GM23338 (cell line): ENCODE results near the gene TUBA1B. TPM values are rescaled to one million over a fixed set of nuclear protein-coding genes. Genes with fewer than 3 reads are reported as not detected.

Experiments
- ATAC-seq: fragments of 200-7000 bp; cut with Tn5 transposase; 3 replicates; pipeline ENCODE4 v1.9.1; 2020
- DNase-seq: peaks from one replicate; pipeline ENCODE4 v3.0.0-alpha.2; 2015; ENCODE audit warnings: low spot score
- H2AFZ ChIP-seq: fragments of 200-600 bp; sonication (generic); 2 replicates; pipeline ENCODE4 v1.8.0; 2016; ENCODE audit warnings: antibody characterized with exemption, mild to moderate bottlenecking, moderate library complexity
- H3F3A ChIP-seq: fragments of 200-600 bp; sonication (generic); replicated peaks from 2 replicates; pipeline ENCODE4 v1.8.0; 2017; ENCODE audit warnings: antibody characterized with exemption, mixed run types, low read depth
- H3K27ac ChIP-seq: fragments of 200-600 bp; sonication (generic); 2 replicates; pipeline ENCODE4 v1.6.1; 2016; ENCODE audit warnings: low read depth
- H3K27me3 ChIP-seq: fragments of 200-600 bp; sonication (generic); 2 replicates; pipeline ENCODE4 v1.8.0; 2016; ENCODE audit warnings: mild to moderate bottlenecking, mixed run types, moderate library complexity; ENCODE audit not compliant: insufficient read depth
- H3K36me3 ChIP-seq: fragments of 200-600 bp; sonication (generic); 2 replicates; pipeline ENCODE4 v1.8.0; 2016; ENCODE audit warnings: mild to moderate bottlenecking; ENCODE audit not compliant: insufficient read depth
- H3K4me1 ChIP-seq: fragments of 200-600 bp; sonication (generic); 2 replicates; pipeline ENCODE4 v1.8.0; 2016; ENCODE audit warnings: mild to moderate bottlenecking, moderate library complexity; ENCODE audit not compliant: insufficient read depth
- H3K4me2 ChIP-seq: fragments of 200-600 bp; sonication (generic); 2 replicates; pipeline ENCODE4 v1.7.1; 2017; ENCODE audit warnings: mixed run types
- H3K4me3 ChIP-seq: fragments of 200-600 bp; sonication (generic); 2 replicates; pipeline ENCODE4 v1.6.1; 2016; ENCODE audit warnings: mixed run types
- H3K79me2 ChIP-seq: fragments of 200-600 bp; sonication (generic); replicated peaks from 2 replicates; pipeline ENCODE4 v1.8.0; 2017; ENCODE audit warnings: mild to moderate bottlenecking; ENCODE audit not compliant: insufficient read depth
- H3K9me2 ChIP-seq: fragments of 200-600 bp; sonication (generic); 2 replicates; pipeline ENCODE4 v1.8.0; 2017; ENCODE audit not compliant: insufficient read depth
- H4K20me1 ChIP-seq: fragments of 200-600 bp; sonication (generic); replicated peaks from 2 replicates; pipeline ENCODE4 v1.8.0; 2017; ENCODE audit warnings: mild to moderate bottlenecking; ENCODE audit not compliant: insufficient read depth
- H3K27ac Mint-ChIP-seq: 2 replicates; pipeline ENCODE4 v1.8.0; 2020; ENCODE audit warnings: inconsistent platforms, mild to moderate bottlenecking, moderate library complexity, mixed read lengths
- H3K27me3 Mint-ChIP-seq: 3 replicates; pipeline ENCODE4 v1.8.0; 2022; ENCODE audit warnings: low read depth, mild to moderate bottlenecking, moderate library complexity, mixed read lengths, inconsistent platforms; ENCODE audit not compliant: insufficient read depth, poor library complexity
- H3K36me3 Mint-ChIP-seq: 3 replicates; pipeline ENCODE4 v1.8.0; 2021; ENCODE audit warnings: low read depth, mild to moderate bottlenecking, inconsistent platforms, moderate library complexity, mixed read lengths
- H3K4me1 Mint-ChIP-seq: 3 replicates; pipeline ENCODE4 v1.8.0; 2020; ENCODE audit warnings: mild to moderate bottlenecking, inconsistent platforms, mixed read lengths
- H3K4me3 Mint-ChIP-seq: 3 replicates; pipeline ENCODE4 v1.8.0; 2021; ENCODE audit warnings: moderate library complexity, mild to moderate bottlenecking, inconsistent platforms, mixed read lengths
- H3K9me3 Mint-ChIP-seq: 3 replicates; pipeline ENCODE4 v1.8.0; 2020; ENCODE audit warnings: moderate library complexity, mild to moderate bottlenecking, inconsistent platforms, mixed read lengths
- CREB1 ChIP-seq: fragments of 250-450 bp; sonication (Bioruptor Pico); IDR thresholded peaks from 2 replicates; pipeline ENCODE4 v1.5.0; 2020; ENCODE audit warnings: low read depth, mild to moderate bottlenecking, moderate library complexity
- CTCF ChIP-seq, 2 experiments: fragments of 200-600 bp in 1 of 2; sonication (generic) in 1 of 2; conservative IDR thresholded peaks; 2 replicates each; pipeline versions ENCODE4 v1.5.1 to v1.6.1; 2016 to 2017; ENCODE audit warnings: antibody characterized with exemption in 2 of 2, low read depth in 2 of 2, mild to moderate bottlenecking in 2 of 2, moderate library complexity in 1 of 2
- EZH2phosphoT487 ChIP-seq: fragments of 200-600 bp; sonication (generic); IDR thresholded peaks from one replicate; pipeline ENCODE4 v1.8.1; 2018; ENCODE audit warnings: antibody characterized with exemption; ENCODE audit not compliant: unreplicated experiment
- NANOG ChIP-seq: IDR thresholded peaks from 2 replicates; pipeline ENCODE4 v1.6.1; 2016; ENCODE audit warnings: antibody characterized with exemption, borderline replicate concordance
- REST ChIP-seq: IDR thresholded peaks from one replicate; pipeline ENCODE4 v1.6.1; 2018; ENCODE audit warnings: antibody characterized with exemption; ENCODE audit not compliant: unreplicated experiment
- STAT1 ChIP-seq: IDR thresholded peaks from one replicate; pipeline ENCODE4 v1.6.1; 2016; ENCODE audit warnings: antibody characterized with exemption; ENCODE audit not compliant: unreplicated experiment
- ZNF331 ChIP-seq: fragments of 250-450 bp; sonication (Bioruptor Pico); IDR thresholded peaks from 2 replicates; pipeline ENCODE4 v1.5.0; 2020; ENCODE audit warnings: low read depth, mild to moderate bottlenecking, moderate library complexity
- ZNF462 ChIP-seq: fragments of 250-450 bp; sonication (Bioruptor Pico); IDR thresholded peaks from 2 replicates; pipeline ENCODE4 v1.5.0; 2020; ENCODE audit warnings: mild to moderate bottlenecking, moderate library complexity
- polyA plus RNA-seq: library from polyadenylated mRNA; unstranded; fragments of >200 nt; fragmentation: Nextera tagmentation; extraction: Ambion mirVana; gene quantifications from 2 replicates; pipeline ENCODE4 v1.2.1, GENCODE V29; 2016
- total RNA-seq: library from RNA; depleted of rRNA; stranded (reverse); fragments of >200 nt; shearing (Covaris generic); gene quantifications from 2 replicates; pipeline ENCODE4 v1.2.3, GENCODE V29; 2014

Gene TUBA1B
- total and polyA plus RNA-seq, 2 experiments from 2014 or later, result 1,116 to 2,718 TPM

- H3K4me3 ChIP-seq, result no peak overlapping the region
- DNase-seq (no peak), ATAC-seq (no peak)
- peaks cover 28% of the 10 kb centered on the region for H3K79me2 ChIP-seq
- no peak overlapping the region for H2AFZ ChIP-seq
- H3K4me1 ChIP-seq, result peaks cover 14% of the 10 kb centered on the region; the same call in 1 of the 2 replicates
- Mint-ChIP-seq H3K4me3 (no peak overlapping the region), H3K27me3 (peaks cover 7% of the 10 kb centered on the region), H3K27ac (no peak overlapping the region), H3K9me3 (no peaks in the 10 kb centered on the region), H3K36me3 (peaks cover 31% of the 10 kb centered on the region), H3K4me1 (peaks cover 29% of the 10 kb centered on the region)
- no peak overlapping the region for H3K27ac ChIP-seq
- peaks cover 4% of the 10 kb centered on the region; the same call in 1 of the 2 replicates for H3K36me3 ChIP-seq
- H4K20me1 ChIP-seq, result peaks cover 8% of the 10 kb centered on the region
- H3F3A ChIP-seq, result 0 out of 2 replicates have a peak, but pooled peaks cover 3% of the 10 kb centered on the region
- H3K4me2 ChIP-seq, result no peak overlapping the region
- H3K9me2 ChIP-seq, result no peaks in the 10 kb centered on the region
- no peaks in the 10 kb centered on the region for H3K27me3 ChIP-seq
- TF ChIP-seq STAT1 (no peak), CTCF (conservative IDR thresholded peaks at IDR 0.05; ENCODE audit: low read depth in 2 of 2) (no peak)
Observed at GRCh38 chr12:49104822-49105221, 26.4 kb downstream of the TUBA1B start.

GRCh38 chr12:49100380-49100779 is 30.8 kb downstream of the TUBA1B start:
- H2AFZ ChIP-seq, result no peak overlapping the region
- Mint-ChIP-seq H3K36me3 (peaks cover 43% of the 10 kb centered on the region), H3K27me3 (peaks cover 12% of the 10 kb centered on the region), H3K9me3 (no peaks in the 10 kb centered on the region), H3K4me3 (no peak overlapping the region), H3K27ac (no peak overlapping the region), H3K4me1 (peaks cover 8% of the 10 kb centered on the region)
- H4K20me1 ChIP-seq, result peaks cover 9% of the 10 kb centered on the region
- H3K4me1 ChIP-seq, result 0 out of 2 replicates have a peak, but pooled peaks cover 2% of the 10 kb centered on the region
- ATAC-seq (no peak), DNase-seq (no peak)
- no peak overlapping the region for H3K4me3 ChIP-seq
- no peaks in the 10 kb centered on the region for H3K9me2 ChIP-seq
- no peak overlapping the region for H3K4me2 ChIP-seq
- H3K36me3 ChIP-seq, result peaks cover 4% of the 10 kb centered on the region; the same call in 1 of the 2 replicates
- 0 out of 2 replicates have a peak, but pooled peaks cover 2% of the 10 kb centered on the region for H3F3A ChIP-seq
- no peaks in the 10 kb centered on the region for H3K79me2 ChIP-seq
- H3K27me3 ChIP-seq, result peaks cover 11% of the 10 kb centered on the region
- no peak overlapping the region for H3K27ac ChIP-seq
- TF ChIP-seq REST (no peak), ZNF462 (no peak), NANOG (no peak), ZNF331 (CRISPR knock-in tag) (no peak), CREB1 (CRISPR knock-in tag) (no peak), EZH2phosphoT487 (no peak)
